Vagina (tissue), 2 donors: ENCODE data around the gene DIAPH2. TPM values are rescaled to one million over a fixed set of nuclear protein-coding genes. Genes with fewer than 3 reads are reported as not detected.
"Not testable (repeated sequence)": the region's sequence is repeated elsewhere in the genome, so short reads cannot be mapped to it uniquely, and the experiment has no call there.

Experiments used
- DNase-seq, 2 donors: peaks; one replicate each; pipeline ENCODE4 v3.0.0-alpha.2; 2017; ENCODE audit errors: extremely low spot score in 2 of 2
- H3K27ac ChIP-seq: fragments of 200-600 bp; sonication (generic); one replicate; pipeline ENCODE4 v1.5.1; 2019
- H3K27me3 ChIP-seq: fragments of 200-600 bp; sonication (generic); one replicate; pipeline ENCODE4 v1.5.1; 2019
- H3K36me3 ChIP-seq, 2 donors: fragments of 200-600 bp; sonication (generic); one replicate each; pipeline ENCODE4 v1.5.1; 2017 to 2019
- H3K4me1 ChIP-seq: fragments of 200-600 bp; sonication (generic); one replicate; pipeline ENCODE4 v1.5.1; 2019
- H3K4me3 ChIP-seq, 2 donors: fragments of 200-600 bp; sonication (generic); 1 replicate in 1 of 2; 2 replicates in 1 of 2; pipeline ENCODE4 v1.5.1; 2016 to 2019
- H3K9me3 ChIP-seq: fragments of 200-600 bp; sonication (generic); one replicate; pipeline ENCODE4 v1.5.1; 2019
- POLR2A ChIP-seq, 2 donors: fragments of 450-650 bp; IDR thresholded peaks; one replicate each; pipeline ENCODE4 v1.6.1; 2017; ENCODE audit warnings: antibody characterized with exemption in 2 of 2, mild to moderate bottlenecking in 2 of 2, moderate library complexity in 2 of 2
- POLR2AphosphoS5 ChIP-seq, 2 donors: sonication (generic); formaldehyde crosslinking; IDR thresholded peaks; one replicate each; pipeline ENCODE4 v1.9.0; 2017; ENCODE audit warnings: antibody characterized with exemption in 2 of 2, mild to moderate bottlenecking in 2 of 2, low read depth in 1 of 2; ENCODE audit not compliant: insufficient read depth in 1 of 2
- intact Hi-C: fragments of 100-400 bp; cut with DNase I; formaldehyde crosslinking; loops from one replicate; pipeline ENCODE4 v1.15.1; 2023
- total RNA-seq: library from RNA; depleted of rRNA; stranded (reverse); fragments of >200 nt; gene quantifications from one replicate; pipeline ENCODE4 v1.2.3, GENCODE V29; 2016
- TF ChIP-seq, protein P1 (sequence below), 3 experiments: fragments of 450-650 bp in 2 of 3; fragments of 200-600 bp in 1 of 3; sonication (generic) in 1 of 3; IDR thresholded peaks; one replicate each; pipeline ENCODE4 v1.5.1; 2017 to 2019; ENCODE audit warnings: antibody characterized with exemption in 3 of 3, mild to moderate bottlenecking in 2 of 3, moderate library complexity in 2 of 3

DIAPH2 gene
- total RNA-seq, 1 donor from 2014 or later: 38.8 TPM

DNA sequence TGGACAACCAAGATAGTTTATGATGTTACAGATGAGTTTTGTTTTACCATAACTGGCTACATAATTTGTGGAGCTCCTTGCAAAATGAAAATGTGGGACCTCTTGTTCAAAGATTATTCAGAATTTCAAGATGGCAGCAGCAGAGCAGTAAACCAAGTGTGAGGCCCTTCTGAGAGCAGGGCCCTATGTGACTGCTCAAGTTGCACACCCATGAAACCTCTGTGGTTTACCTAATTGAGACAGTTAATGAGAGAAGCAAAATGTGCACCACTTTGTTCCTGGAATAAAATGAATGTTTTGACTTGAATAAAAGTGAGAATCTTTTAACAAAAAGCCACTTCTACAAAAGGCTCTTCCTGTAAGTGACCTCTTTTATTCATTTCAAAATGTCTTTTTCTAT is 718.3 kb downstream of the DIAPH2 start:
- intact Hi-C loops: loop anchor here (10.0 kb wide), 1 partner anchor 1798 kb away; no protein-coding TSS in a partner anchor
- no peak overlapping the region for H3K27ac ChIP-seq
- H3K36me3 ChIP-seq: no peaks in the 10 kb centered on the region
- H3K9me3 ChIP-seq: no peaks in the 10 kb centered on the region
- H3K27me3 ChIP-seq: no peaks in the 10 kb centered on the region
- no peaks in the 10 kb centered on the region for H3K4me1 ChIP-seq
- TF ChIP-seq POLR2A (IDR thresholded peaks at IDR 0.05) (no peak), POLR2AphosphoS5 (IDR thresholded peaks at IDR 0.05; ENCODE audit: insufficient read depth in 1 of 2, low read depth in 1 of 2) (no peak)
- TF ChIP-seq, protein P1, sequence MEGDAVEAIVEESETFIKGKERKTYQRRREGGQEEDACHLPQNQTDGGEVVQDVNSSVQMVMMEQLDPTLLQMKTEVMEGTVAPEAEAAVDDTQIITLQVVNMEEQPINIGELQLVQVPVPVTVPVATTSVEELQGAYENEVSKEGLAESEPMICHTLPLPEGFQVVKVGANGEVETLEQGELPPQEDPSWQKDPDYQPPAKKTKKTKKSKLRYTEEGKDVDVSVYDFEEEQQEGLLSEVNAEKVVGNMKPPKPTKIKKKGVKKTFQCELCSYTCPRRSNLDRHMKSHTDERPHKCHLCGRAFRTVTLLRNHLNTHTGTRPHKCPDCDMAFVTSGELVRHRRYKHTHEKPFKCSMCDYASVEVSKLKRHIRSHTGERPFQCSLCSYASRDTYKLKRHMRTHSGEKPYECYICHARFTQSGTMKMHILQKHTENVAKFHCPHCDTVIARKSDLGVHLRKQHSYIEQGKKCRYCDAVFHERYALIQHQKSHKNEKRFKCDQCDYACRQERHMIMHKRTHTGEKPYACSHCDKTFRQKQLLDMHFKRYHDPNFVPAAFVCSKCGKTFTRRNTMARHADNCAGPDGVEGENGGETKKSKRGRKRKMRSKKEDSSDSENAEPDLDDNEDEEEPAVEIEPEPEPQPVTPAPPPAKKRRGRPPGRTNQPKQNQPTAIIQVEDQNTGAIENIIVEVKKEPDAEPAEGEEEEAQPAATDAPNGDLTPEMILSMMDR (IDR thresholded peaks at IDR 0.05): no peak
- DNase-seq: no peak
- H3K4me3 ChIP-seq: no peak overlapping the region

DNA sequence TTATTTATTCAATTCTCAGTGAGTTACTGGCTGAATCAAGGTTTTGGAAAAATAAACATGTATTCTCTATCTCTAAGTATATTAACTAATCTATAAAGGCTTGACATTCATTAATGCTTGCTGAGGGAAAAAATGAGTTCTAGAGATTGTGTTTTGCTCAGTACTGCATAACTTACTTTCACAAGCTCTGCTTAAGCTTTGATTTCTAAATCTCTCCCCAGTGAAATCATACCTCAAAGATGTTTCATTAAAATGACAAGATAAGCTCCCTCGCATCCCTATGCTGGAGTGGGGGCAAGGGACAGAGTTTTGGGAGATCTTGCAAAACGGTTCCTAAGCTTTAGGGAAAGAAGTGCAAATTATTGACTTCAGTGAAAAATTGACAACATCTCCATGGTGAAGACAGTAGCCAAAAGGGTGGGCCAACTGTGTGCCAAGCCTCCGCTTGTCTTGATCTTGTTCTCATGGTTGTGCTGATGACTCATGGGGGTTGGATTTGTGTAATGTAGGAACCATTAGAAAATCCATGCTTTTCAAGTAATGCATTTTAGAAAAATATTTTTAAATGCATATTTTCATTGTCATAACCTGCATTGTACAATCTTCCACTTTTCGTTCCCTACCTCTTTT is 720.5 kb downstream of the DIAPH2 start:
- H3K4me3 ChIP-seq: no peak overlapping the region
- no peaks in the 10 kb centered on the region for H3K4me1 ChIP-seq
- no peaks in the 10 kb centered on the region for H3K36me3 ChIP-seq
- no peaks in the 10 kb centered on the region for H3K27me3 ChIP-seq
- H3K27ac ChIP-seq: no peak overlapping the region
- TF ChIP-seq POLR2A (IDR thresholded peaks at IDR 0.05) (no peak), POLR2AphosphoS5 (IDR thresholded peaks at IDR 0.05; ENCODE audit: insufficient read depth in 1 of 2, low read depth in 1 of 2) (no peak)
- TF ChIP-seq, protein P1 (IDR thresholded peaks at IDR 0.05): no peak
- intact Hi-C loops: loop anchor here (10.0 kb wide), 1 partner anchor 1800 kb away; no protein-coding TSS in a partner anchor
- no peak for DNase-seq
- peaks cover 4% of the 10 kb centered on the region for H3K9me3 ChIP-seq

DNA sequence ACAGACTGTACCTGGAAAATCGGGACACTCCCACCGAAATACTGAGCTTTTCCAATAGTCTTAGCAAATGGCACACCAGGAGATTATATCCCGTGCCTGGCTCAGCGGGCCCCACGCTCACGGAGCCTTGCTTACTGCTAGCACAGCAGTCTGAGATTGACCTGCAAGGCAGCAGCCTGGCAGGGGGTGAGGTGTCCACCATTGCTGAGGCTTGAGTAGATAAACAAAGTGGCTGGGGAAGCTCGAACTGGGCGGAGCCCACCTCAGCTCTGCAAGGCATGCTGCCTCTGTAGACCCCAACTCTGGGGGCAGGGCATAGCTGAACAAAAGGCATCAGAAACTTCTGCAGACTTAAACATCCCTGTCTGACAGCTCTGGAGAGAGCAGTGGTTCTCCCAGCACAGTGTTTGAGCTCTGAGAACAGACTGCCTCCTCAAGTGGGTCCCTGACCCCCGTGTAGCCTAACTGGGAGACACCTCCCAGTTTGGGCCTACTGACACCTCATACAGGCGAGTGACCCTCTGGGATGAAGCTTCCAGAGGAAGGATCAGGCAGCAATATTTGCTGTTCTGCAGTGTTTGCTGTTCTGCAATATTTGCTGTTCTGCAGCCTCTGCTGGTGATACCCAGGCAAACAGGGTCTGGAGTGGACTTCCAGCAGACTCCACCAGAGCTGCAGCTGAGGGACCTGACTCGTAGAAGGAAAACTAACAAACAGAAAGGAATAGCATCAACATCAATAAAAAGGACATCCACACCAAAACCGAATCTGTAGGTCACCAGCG is 725.2 kb downstream of the DIAPH2 start:
- H3K36me3 ChIP-seq, H3K27ac ChIP-seq, H3K4me3 ChIP-seq, H3K9me3 ChIP-seq, H3K4me1 ChIP-seq, H3K27me3 ChIP-seq, DNase-seq: not testable (repeated sequence)
- intact Hi-C loops: loop anchor here (10.0 kb wide), 1 partner anchor 1805 kb away; no protein-coding TSS in a partner anchor

DNA sequence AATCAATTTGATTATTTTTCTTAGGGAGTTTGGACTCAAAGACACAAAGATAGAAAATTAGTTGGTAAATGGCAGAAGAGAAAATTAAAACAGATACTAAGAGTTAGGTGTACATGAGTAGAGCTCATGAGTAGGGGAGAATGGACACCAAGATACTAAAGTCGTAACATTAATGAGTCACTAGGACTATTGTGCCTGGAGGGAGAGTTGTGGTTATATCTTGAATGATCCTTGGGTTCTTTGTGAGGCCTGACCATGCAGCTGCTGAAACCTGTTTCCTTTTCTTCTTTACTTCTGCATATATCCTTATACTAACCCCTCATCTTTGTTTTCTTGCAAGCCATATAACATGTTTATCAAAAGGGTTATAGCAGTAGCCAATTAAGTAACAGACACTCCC is 731.8 kb downstream of the DIAPH2 start:
- no peak overlapping the region for H3K27ac ChIP-seq
- H3K4me3 ChIP-seq: no peak overlapping the region
- H3K36me3 ChIP-seq: no peaks in the 10 kb centered on the region
- no peaks in the 10 kb centered on the region for H3K9me3 ChIP-seq
- intact Hi-C loops: no loop called here
- DNase-seq: no peak
- no peaks in the 10 kb centered on the region for H3K4me1 ChIP-seq
- TF ChIP-seq POLR2AphosphoS5 (IDR thresholded peaks at IDR 0.05; ENCODE audit: insufficient read depth in 1 of 2, low read depth in 1 of 2): no peak
- TF ChIP-seq, protein P1 (IDR thresholded peaks at IDR 0.05): no peak
- no peak for TF ChIP-seq POLR2A (IDR thresholded peaks at IDR 0.05)
- no peaks in the 10 kb centered on the region for H3K27me3 ChIP-seq

DNA sequence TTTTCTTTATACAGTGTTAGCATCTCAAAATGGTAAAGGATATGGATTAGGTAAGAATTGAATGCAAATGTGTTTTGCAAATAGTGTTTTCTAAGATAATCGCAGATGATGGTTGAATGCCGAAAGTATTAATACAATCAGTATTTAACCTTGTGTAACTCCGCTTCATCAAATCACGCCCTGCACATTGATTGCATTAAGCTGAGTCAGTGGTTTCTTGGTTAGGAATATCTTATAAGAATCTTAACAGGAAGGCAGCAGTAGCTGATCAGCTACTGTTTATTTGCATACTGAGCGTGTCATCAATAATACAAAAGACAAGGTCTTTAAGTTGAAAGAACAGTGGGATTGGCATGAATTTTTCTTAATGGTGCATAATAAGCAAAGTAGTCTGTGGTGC is 744.5 kb downstream of the DIAPH2 start:
- intact Hi-C loops: no loop called here

More for the DNA sequence above, 744.5 kb downstream of the DIAPH2 start:
- H3K4me3 ChIP-seq: no peak overlapping the region
- DNase-seq: no peak
- no peaks in the 10 kb centered on the region for H3K9me3 ChIP-seq
- no peaks in the 10 kb centered on the region for H3K36me3 ChIP-seq
- H3K27ac ChIP-seq: no peak overlapping the region
- no peaks in the 10 kb centered on the region for H3K27me3 ChIP-seq
- no peaks in the 10 kb centered on the region for H3K4me1 ChIP-seq
- TF ChIP-seq, protein P1 (IDR thresholded peaks at IDR 0.05): no peak
- TF ChIP-seq POLR2A (IDR thresholded peaks at IDR 0.05) (no peak), POLR2AphosphoS5 (IDR thresholded peaks at IDR 0.05; ENCODE audit: insufficient read depth in 1 of 2, low read depth in 1 of 2) (no peak)
